AG09319 (cell line): ENCODE measurements around the gene SLC9A4.

Experiments
- DNase-seq: peaks from one replicate; pipeline ENCODE4 v3.0.0-alpha.2; 2010; ENCODE audit warnings: low read depth; ENCODE audit errors: extremely low read depth
- TF ChIP-seq, protein P1 (sequence below): IDR thresholded peaks from 2 replicates; pipeline ENCODE4 v1.5.1; 2011; ENCODE audit warnings: low read depth, mild to moderate bottlenecking, inconsistent platforms, low read length, moderate library complexity

The SLC9A4 gene

GRCh38 chr2:102499558-102499957 is 26.5 kb downstream of the SLC9A4 start:
- no peak for DNase-seq
- TF ChIP-seq, protein P1, sequence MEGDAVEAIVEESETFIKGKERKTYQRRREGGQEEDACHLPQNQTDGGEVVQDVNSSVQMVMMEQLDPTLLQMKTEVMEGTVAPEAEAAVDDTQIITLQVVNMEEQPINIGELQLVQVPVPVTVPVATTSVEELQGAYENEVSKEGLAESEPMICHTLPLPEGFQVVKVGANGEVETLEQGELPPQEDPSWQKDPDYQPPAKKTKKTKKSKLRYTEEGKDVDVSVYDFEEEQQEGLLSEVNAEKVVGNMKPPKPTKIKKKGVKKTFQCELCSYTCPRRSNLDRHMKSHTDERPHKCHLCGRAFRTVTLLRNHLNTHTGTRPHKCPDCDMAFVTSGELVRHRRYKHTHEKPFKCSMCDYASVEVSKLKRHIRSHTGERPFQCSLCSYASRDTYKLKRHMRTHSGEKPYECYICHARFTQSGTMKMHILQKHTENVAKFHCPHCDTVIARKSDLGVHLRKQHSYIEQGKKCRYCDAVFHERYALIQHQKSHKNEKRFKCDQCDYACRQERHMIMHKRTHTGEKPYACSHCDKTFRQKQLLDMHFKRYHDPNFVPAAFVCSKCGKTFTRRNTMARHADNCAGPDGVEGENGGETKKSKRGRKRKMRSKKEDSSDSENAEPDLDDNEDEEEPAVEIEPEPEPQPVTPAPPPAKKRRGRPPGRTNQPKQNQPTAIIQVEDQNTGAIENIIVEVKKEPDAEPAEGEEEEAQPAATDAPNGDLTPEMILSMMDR, result no peak

DNA sequence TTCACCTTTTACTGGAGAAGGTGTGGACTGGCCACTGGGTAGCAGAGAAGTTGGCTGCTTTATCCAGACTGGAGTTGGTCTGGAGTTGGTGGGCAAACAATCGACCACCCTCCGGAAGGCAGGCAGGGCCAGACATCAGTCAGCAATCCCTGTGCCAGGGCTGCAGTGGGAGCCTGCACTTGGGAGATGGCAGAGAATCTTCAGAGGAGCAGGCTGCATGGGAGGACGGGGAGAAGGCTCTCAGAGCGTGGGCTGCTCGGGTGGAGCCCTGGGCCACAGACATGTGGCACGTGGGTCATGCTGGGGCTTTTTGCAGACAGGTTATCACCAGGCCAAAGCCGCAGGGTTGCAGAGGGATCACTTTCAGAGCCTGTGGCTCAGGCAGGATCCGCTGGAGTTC is 29.6 kb downstream of the SLC9A4 start:
- TF ChIP-seq, protein P1, result no peak

DNA sequence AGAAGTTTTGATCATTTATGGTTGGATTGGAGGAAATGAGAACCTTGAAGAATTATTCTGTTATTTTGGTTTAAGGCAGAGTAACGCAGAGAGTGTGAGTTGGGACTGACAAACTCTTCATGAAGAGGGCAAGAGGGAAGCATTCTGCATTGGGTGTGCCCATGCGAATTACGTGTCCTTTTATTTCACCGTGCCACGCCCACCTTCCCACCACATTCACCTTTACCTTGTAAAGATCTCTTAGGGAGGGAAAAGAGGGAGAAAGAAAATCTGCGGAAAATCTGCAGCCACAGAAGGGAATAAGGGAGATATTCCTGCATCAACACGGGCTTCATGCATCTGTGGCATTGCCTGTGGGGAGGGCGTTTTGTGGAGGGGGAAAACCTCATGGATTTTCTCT is 31.8 kb downstream of the SLC9A4 start:
- DNase-seq, result no peak
- TF ChIP-seq, protein P1, result no peak

More for the DNA sequence above, 29.6 kb downstream of the SLC9A4 start:
- no peak for DNase-seq

DNA sequence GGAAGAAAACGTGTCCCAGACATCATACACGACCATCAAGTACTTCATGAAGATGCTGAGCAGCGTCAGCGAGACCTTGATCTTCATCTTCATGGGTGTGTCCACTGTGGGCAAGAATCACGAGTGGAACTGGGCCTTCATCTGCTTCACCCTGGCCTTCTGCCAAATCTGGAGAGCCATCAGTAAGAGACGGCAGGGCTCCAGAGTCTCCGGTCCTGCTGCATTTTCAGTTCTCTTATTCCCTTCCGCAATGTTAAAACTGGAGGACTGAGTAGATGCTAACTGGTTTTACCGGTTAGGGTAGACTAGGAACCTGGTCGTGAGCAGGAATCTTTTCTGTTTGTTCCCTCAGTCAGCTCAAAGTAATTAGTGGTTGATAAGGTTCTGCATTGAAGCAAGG is 32.3 kb downstream of the SLC9A4 start:
- DNase-seq, result no peak
- TF ChIP-seq, protein P1, result no peak

GRCh38 chr2:102506743-102507142 is 33.7 kb downstream of the SLC9A4 start:
- TF ChIP-seq, protein P1, result no peak
- DNase-seq, result no peak

GRCh38 chr2:102508863-102509262 is 35.8 kb downstream of the SLC9A4 start:
- DNase-seq, result no peak
- TF ChIP-seq, protein P1, result no peak

- no peak for DNase-seq
- TF ChIP-seq, protein P1, result no peak
These were observed 36.7 kb downstream of the SLC9A4 start for GRCh38 chr2:102509749-102510148.
